Measurements from ENCODE around the gene TAF9B.
"Not testable (repeated sequence)": the region's sequence is repeated elsewhere in the genome, so short reads cannot be mapped to it uniquely, and the experiment has no call there.

TAF9B gene

DNA sequence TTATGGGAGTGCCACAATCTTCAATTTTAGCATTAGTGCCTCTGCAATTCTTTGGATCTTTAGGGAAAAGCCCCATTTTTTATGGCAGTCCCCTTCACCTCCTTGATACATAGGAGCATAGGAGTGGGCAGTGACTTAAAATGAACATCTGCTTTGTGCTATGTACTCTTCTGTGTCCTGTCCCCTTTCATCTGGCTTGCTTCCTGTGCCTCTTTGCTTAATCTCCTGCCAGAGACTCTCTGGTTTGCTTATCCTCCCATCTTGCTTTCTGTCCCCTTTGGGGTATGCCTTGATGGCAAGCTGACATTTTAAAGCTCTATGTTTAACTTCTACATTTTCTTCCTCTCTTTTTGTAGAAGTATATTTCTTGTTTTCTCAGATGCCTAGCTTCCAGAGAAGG is 23.1 kb downstream of the TAF9B start:
- no peak for DNase-seq

DNA sequence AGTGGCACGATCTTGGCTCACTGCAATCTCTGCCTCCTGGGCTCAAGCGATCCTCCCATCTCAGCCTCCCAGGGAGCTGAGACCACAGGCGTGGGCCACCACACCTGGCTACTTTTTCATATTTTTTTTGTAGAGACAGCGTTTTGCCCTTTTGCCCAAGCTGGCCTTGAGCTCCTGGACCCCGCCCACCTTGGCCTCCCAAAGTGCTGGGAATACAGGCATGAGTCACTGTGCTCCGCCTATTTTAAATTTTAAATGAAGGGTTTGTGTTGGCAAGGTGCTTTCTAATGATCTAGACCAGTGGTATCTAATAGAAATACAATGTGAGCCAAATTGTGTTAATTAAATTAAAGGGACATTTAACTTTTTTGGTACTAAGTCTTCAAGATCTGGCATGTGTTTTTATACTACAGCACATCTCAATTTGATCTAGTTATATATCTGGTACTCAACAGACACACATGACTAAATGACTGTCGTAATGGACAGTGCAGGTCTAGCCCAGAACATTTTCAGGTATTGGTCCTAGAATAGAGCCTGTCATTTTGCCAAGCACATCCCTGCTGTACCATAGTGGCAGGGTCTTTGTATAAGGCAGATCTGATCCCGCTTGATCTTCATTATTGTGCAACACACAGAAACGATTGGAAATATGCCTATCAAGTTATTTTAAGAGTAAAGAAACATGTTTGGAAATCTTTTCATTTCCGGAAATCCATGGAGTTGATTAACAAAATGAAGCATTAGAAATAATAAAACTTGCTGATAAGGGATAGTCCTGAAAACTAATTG is 28.1 kb downstream of the TAF9B start:
- DNase-seq, result no peak

DNA sequence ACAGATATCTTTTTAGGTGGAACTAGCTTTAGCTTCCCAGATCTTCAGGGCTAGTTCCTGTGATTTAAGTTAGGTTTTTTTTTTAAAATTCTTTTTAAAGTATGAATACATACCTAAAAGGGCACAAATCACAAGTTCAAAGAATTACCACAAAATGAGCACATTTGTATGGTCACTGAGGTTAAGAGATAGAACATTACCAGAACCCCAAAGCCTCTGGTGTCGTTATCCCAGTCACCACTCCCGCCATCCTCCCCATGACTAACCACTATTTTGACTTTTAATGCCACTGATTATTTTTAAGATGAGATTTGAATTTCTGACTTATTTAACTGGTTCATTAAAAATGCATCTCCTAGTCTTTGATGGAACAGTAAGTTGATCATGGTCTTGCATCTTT is 30.0 kb downstream of the TAF9B start:
- no peak for DNase-seq

DNA sequence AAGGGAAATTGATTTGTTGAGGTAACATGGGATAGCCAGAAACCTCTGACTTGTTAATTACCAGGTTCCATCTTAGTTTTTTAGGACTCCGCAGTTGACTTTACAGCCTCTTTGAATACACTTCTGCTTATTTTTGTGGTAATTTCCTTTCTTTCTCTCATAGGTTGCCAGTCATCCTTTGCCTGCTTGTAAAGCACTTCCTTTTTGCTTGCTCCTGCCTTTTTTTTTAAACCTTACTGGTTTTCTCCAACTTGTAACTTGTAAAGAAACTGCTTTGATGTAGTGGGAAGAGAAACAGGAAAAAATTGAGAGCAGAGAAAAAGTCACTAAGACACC is 32.8 kb downstream of the TAF9B start:
- DNase-seq, result peak in 1 of 2 donors; percentile 60

DNA sequence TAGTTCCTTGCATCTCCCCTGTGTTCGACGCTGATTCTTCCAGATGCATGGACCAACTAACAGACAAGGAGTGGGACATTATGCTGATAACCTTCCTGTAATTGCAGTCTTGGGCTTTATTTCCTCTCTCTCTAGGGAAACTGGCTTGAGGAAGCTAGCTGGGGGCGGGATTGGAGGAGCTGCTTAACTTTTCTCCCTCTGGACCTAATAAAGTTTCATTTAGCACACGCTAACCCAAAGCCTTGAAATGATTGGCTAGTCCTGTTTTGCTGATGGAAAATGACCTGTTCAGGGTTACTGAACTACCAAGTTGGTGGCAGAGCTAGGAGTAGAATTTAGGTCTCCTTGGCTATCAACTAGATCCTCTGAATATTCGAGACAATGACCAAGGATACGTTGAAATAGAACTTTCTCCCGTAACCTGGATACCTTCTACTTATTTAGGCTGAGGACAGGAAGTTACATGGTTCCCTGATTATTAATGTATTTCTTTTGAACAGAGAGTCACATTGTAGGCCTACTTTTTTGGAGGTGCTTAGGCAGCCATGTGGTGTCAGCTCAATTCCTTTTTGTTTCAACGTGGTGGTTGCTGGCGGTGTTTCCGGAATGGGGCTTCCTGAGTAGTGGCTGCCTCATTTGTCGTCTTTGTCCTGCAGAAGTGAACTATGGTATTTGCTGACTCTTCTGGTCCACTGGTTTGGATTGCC is 33.4 kb downstream of the TAF9B start:
- DNase-seq, result no peak

DNA sequence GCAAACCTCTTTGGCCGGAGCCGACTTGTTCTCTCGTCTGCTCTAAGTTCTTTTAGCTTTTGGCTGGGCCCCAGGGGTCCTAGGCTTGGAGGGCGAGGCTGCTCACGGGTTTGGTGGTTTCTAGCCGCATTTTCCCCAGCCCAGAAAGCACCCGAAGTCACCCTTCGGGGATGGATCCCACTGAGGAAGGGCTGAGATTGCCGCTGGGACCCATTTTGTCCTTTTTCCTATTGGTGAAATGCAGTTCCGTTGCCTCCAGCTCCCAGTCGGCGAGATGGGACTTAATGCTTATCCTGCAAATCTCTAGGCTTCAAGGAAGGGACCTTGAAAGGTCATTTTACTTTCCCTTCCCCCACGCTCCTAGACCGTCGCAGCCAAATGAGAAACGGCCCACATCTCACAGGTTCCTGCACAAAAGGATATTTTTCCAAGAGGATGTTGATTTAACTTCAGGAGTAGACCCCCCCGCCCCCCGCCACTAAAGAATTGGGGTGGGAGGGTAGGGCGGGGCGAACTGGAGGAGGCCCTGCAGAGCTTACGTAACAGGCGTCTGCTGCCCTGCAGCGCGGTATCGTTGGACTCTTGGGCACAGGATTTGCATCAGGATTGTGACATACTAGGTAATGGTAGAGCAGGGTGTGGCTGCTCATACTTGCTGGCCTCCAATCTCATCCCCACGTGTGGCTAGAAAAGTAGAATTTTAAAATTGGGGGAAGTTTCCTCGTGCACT is 34.8 kb downstream of the TAF9B start:
- DNase-seq, result peak in 1 of 2 donors; percentile 4

DNA sequence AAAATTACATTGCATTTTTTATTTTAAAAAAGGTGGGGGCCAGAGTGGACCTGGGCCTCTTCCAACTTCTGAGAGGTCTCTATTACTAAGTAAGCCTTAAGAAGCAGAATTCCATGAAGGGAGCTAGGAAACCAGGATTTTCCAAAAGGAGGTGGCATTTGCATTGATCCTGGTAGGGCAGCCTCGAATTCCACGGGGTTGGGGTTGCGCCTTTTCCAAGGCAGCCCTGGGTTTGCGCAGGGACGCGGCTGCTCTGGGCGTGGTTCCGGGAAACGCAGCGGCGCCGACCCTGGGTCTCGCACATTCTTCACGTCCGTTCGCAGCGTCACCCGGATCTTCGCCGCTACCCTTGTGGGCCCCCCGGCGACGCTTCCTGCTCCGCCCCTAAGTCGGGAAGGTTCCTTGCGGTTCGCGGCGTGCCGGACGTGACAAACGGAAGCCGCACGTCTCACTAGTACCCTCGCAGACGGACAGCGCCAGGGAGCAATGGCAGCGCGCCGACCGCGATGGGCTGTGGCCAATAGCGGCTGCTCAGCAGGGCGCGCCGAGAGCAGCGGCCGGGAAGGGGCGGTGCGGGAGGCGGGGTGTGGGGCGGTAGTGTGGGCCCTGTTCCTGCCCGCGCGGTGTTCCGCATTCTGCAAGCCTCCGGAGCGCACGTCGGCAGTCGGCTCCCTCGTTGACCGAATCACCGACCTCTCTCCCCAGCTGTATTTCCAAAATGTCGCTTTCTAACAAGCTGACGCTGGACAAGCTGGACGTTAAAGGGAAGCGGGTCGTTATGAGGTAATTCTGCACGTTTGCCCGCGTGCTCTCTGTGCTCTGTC is 35.6 kb downstream of the TAF9B start, which contains the start of gene PGK1:
PGK1 (plus strand) TSS at position 626 of the 824 bp plus-strand sequence; CDS start at position 719, 93 bp downstream.
- DNase-seq, result peak; percentile 81 to 95

DNA sequence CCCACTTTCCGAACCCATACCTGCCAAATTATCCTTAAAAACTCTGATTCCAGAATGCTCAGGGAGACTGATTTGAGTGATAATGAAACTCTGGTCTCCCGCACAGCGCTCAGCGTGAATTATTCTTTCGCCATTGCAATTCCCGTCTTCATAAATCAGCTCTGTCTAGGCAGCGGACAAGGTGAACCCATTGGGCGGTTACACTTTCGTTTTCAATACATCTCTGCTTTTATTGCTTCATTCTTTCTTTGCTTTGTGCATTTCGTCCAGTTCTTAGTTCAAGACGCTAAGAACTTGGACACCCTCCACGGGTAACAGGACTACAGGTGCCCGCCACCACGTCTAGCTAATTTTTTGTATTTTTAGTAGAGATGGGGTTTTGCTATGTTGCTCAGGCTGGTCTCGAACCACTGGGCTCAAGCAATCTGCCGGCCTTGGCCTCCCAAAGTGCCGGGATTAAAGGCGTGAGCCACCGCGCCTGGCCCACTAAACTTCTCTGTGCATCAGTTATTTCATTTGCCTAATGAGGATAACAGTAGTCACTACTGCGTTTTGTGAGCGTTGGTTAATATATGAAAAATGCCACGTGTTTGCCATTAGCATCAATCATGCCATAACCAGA is 36.3 kb downstream of the TAF9B start:
- no peak for DNase-seq

DNA sequence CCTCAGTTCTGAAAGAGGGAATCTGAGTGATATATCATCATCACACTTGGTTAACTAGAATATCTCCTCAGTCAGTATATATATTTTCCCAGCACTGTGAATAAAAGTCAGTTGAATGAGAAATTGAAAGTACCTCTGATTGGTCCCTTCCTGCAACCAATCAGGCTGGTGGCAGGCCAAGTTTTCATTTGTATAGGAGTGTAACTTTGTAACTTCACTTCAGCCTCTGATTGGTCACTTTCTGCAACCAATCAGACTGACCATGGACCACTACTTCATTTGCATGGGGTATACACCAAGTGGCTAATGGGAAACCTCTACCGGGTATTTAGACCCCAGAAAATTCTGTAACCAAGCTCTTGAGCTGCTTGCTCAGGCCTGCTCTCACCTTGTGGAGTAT is 37.4 kb downstream of the TAF9B start:
- DNase-seq, result no peak

DNA sequence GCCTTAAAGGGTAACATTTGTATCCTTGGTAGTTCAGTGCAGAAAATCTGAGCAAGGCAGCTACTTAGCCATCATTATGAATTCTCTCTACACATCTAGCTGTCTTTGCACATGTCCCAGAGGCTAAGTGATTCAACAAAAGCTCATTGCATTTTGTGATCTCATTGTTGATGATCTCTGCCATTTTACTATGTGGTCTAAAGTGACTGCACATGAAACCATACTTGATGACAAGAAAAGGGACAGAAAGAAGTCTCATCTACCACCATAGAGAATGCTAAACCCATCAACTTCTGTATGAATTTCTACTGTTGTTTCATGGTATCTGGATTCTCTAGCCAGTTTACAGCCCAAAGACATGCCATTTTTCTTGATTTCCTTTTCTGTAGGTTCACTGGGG is 41.3 kb downstream of the TAF9B start:
- DNase-seq, result no peak

DNA sequence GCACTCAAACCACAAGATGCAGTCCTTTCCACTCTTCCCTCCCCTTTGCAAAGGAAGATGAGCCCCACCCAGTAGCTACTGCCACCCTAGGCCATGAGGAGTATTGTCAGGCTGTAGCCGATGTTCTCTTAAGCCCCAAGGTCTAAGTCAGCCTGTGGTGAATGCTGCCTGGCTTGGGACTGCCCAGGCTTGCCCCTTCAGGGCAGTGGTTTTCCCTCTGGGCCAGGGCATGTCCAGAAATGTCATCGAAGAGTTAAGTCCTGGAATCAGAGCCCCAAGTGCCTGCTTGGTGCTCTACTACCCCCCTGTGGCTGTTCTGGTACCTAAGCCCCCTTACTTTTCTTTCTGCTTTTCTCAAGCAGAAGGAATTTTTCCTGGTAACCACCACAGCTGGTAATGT is 47.2 kb downstream of the TAF9B start:
- DNase-seq, result no peak

DNA sequence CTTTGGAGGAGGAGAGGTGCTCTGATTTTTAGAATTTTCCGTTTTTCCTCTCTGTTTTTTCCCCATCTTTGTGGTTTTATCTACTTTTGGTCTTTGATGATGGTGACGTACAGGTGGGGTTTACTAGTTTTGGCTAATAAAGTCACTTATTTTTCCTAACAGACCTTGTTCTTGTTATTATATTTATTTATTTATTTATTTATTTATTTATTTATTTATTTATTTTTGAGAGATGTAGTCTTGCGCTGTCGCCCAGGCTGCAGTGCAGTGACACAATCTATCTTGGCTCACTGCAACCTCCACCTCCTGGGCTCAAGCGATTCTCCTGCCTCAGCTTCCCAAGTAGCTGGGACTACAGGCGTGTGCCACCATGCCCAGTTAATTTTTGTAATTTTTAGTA is 58.0 kb downstream of the TAF9B start:
- not testable (repeated sequence) for DNase-seq
